HG03521 (cell line): ENCODE measurements around the gene WDR83.
"Not testable (repeated sequence)": the region's sequence is repeated elsewhere in the genome, so short reads cannot be mapped to it uniquely, and the experiment has no call there.

Experiments
- ATAC-seq: cut with Tn5 transposase; IDR thresholded peaks from one replicate; pipeline ENCODE4 v1.9.1; 2021; ENCODE audit warnings: mild to moderate bottlenecking, moderate library complexity; ENCODE audit not compliant: unreplicated experiment

Gene WDR83

DNA sequence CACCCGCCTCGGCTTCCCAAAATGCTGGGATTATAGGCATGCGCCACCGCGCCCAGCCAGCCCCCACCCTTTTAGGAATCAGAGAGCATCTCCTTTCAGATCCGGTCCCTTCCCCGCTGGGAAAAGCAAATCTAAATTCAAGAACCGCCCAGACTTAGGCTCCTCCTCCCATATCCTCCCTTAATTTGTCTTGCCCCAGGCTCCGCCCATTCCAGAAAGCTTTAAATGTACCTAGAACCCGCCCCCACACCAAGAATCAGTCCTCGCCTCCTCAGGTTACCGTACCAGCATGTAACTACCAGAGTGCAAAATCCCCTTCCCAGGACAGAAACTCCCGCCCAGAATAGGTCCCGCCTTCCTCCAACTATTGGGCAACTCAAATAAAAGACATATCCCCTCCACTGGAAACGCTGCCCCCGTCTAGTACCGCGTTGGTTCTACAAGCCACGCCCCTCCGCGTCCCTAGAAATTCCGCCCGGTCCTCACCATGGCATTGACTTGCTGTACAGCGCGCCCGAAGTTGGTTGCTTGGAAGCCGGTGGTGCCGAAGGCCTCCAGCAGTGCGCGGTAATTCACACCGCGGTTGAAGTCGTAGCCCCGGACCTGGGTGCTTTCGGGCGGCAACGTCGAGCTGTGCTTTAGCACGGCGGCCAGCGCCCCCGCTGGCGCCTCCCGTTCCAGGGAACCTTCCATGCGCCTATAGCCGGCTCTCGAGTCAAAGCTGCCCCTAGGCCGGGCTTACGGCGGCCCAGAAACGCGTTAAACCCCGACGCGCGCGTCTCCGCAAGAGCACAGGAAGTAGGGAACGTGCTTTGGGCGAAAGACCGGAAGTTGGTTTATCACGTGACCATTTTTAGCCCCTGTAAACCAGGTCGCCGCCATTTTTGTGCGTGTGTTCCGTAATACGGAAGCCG lies 14.7 kb downstream of the WDR83 start, which contains the start of gene DHPS:
DHPS (minus strand) TSS at position 807 of the 914 bp plus-strand sequence; CDS start at position 693, 114 bp downstream.
- ATAC-seq = peak; percentile 63

DNA sequence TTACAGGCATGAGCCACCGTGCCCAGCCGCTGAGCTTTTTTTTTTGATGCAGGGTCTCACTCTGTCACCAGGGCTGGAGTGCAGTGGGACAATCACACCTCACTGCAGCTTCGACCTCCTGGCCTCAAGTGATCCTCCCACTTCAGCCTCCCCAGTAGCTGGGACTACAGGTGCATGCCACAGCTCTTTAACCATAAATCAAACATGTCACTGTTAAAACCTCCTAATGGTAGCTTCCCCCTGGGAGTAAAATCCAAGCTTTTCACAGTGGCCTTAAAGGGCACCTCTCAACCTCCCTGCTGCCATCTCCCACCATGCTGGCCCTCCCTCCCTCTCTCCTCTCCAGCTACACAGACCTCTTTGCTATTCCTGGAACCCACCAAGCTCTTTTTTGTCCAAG lies 19.2 kb downstream of the WDR83 start:
- ATAC-seq = no peak

DNA sequence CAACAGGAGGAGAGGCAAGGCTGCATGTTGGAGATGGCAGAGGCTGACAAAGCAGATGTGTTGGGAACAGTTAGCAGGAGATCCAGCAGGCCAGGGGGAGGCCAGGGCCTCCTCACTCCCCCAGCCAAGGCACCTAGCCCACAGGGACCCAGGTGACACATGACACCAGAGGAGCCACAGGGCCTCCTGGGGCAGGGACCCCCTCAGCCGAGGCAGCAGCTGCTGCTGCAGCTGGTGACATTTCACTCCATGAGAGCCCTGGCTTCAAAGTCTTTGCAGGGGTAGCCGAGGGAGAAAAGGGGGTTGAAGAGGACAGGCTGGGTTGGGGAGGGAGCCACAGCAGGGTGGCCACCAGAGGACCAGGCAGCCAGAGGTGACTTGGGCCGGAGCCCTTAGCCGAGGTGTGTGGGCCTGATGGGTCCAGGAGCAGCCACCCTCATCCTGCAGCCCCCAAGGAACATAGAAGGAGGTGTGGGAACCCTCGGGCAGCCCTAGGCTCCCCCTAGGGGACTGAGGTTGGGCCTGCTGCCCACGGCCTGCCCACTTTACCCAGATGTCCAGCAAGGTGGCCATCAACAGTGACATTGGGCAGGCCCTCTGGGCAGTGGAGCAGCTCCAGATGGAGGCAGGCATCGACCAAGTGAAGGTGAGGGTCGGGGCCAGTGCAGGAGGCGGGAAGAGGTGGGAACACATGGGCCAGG lies 21.0 kb downstream of the WDR83 start, which contains the start of gene GNG14:
GNG14 (plus strand) TSS at position 503 of the 701 bp plus-strand sequence; CDS start at position 554, 51 bp downstream.
- ATAC-seq = no peak

DNA sequence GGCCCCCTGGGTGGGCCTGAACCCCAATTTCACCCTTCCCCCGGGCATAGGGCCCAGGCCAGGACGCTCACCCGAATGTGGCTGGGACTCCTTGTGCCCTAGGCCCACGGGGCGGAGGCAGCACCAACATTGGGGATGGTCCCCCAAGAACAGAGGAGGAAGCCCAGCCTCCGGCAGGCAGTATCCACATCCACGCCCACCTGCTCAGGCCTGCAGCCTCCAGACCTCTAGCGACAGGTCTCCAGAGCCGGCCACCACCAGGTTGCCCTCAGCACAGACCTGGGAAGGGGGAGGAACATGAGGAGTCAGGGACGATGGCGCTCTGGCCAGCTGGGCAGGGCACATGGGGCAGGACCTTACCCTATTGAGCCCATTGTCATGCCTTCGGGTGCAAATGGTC lies 22.4 kb downstream of the WDR83 start:
- ATAC-seq = no peak

DNA sequence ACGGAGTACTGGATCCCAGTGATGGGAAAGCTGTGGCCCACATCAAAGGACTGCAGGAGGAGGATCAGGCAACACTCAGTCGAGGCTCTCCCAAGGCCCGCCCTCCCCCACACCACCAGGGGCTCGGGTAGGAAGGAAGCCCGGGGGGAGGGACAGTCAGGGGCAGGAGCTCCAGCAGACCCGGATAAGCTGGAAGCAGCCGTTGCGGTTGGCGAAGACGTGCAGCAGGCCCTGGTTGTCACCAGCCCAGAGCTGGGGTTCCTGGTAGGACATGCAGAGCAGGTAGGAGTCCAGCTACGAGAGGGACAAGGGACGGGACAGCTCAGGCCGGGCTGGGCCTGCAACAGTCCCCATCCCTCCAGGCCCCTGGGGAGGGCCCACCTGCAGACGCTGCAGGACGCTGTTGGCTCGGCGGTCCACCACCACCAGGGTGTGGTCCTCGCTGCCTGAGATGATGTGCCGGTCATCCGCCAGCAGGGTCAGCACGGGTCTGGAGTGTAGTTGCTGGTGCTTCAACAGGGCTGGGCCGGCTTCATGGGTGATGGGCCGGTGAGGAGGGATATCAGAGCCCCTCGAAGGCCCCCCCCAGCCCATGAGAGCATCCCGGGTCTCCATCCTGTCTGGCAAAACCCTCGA lies 23.1 kb downstream of the WDR83 start:
- no peak for ATAC-seq

DNA sequence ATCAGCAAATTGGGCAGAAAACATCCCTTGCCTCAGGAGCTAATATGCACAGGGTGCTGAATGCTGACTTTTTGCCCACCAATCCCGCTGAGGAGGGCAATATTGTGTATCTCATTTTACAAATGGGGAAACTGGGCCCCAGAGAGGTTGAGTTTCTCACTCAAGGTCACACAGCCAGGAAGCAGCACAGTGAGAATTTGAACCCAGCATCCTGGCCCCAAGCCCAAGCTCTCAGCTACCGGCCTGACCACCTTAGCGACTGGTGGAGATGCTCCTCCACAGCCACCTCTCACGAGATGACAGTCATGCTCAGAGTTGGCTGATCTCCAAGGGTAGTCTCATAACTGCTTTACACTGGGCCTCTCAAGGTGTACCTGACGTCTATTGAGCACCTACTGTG lies 26.4 kb downstream of the WDR83 start:
- ATAC-seq = no peak

DNA sequence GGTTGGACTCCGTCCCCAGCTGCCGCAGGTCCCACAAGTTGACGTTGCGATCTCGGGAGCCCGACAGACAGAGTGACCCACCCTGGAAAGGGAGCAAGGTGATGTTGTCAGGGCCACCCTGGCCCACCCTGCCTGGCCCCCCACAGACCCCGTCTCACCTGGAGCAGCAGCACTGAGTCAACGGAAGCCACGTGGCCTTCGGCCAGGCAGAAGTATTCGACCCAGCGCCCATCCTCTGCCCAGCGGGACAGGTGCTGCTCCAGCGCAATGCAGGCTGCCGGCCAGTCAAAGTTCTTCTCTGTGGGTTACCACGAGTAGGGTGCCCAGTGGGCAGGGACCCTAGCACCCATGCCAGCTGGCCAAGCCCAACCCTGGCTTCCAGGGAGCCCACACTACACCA lies 28.0 kb downstream of the WDR83 start:
- ATAC-seq = no peak

DNA sequence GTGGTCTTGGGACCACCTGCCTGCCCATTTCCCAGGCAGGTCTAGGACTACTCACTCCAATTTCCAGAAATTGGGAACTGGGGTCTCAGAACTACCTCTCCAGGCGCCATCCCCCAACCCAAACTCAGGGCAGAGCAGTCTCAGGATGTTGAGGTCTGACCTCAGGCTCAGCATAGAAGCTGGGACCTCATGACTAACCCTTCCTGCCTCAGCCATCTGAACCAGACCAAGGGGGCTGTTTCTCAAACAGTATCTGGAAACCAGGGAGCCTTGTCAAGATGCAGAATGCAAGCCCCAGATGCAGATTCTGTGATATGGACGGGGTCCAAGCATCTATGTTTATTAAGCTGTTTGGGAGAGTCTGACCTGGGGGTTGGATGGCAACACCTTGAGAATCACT lies 28.5 kb downstream of the WDR83 start:
- ATAC-seq = no peak

DNA sequence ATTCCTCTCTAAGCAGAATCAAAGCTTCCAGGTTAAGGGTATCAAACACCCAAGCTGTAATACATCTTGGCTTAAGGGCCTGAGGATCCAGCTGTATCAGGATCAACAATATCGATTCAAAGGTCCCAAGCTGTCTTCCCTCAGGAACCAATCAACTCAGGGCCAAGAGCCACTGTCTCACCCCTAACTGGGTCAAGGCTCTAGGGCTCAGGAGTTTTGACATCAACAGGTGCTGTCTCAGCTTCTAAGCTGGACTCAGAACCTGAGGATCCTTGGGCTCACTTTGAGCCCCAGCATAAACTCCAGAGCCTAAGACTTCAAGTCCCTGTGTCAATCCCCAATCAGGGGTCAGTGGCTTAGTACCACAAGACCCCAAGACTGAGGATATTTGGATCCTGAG lies 28.9 kb downstream of the WDR83 start:
- no peak for ATAC-seq

DNA sequence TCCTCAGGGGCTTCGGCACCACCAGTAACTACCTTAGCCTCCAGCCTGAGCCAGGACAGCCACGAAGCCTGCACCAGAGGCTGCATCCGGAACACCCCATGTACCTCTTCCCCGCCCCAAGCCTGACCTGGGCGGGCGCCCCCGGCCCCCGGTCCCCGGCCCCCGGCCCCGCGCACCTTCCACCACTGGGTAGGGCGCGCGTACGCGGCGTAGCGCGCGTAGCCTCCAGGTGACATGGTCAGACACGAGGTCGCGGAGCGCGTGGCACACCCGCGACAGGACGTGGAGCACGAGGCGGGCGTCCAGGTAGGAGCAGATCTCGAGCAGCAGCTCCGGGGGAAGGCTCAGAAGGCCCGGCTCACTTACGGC lies 29.4 kb downstream of the WDR83 start:
- peak; percentile 12 for ATAC-seq

DNA sequence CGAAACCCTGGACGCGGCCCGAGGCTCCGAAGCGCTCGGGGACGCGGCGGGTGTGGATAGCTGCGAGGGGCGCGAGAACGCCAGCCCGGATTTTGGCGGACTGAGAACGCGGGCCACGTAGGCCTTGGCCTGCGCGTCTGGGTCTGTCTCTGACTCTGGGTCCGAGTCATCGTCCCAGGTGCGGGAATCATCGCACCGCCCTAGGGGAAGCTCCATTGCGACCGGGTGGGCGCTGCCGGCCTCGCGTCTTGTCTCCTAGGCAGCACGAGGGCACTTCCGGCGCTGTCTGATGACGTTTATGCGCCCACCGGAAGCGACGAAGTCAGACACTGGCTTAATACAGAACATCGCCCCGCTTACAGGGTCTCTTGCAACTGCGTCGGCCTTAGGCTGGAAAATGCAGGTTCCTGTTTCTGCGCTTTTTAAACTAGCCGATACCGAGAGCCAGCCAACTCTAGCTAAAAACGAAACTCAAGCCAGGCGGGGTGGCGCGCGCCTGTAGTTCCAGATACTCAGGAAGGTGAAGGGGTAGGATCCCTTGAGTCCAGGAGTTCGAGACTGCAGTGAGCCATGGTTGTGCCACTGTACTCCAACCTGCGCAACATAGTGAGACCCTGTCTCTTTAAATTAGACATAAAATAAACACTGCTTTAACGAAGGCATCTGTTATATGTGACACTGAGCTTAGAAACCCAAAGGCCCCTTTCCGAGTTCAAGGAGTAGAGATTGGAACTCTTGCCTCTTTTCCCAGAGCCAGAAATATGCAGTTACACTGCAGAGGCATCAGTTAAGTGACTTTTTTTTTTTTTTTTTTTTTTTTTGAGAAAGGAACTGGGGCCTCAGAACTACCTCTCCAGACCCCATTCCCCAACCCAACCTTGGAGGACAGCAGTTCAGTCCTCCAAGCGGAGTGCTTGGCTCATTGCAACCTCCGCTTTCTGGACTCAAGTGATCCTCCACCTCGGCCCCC lies 30.0 kb downstream of the WDR83 start, which contains the start of gene FBXW9:
FBXW9 (minus strand) TSS at position 266 of the 970 bp plus-strand sequence; CDS start at position 216, 50 bp downstream.
- ATAC-seq = peak; percentile 76

DNA sequence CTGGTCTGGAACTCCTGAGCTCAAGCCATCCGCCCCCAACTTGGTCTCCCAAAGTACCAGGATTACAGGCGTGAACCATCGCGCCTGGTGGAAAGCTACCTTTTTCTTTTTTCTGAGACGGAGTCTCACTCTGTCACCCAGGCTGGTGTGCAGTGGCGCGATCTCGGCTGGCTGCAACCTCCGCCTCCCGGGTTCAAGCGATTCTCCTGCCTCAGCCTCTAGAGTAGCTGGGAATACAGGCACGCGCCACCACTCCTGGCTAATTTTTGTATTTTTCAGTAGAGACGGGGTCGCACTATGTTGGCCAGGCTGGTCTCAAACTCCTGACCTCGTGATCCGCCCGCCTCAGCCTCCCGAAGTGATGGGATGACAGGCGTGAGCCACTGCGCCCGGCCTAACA lies 30.8 kb downstream of the WDR83 start:
- not testable (repeated sequence) for ATAC-seq

DNA sequence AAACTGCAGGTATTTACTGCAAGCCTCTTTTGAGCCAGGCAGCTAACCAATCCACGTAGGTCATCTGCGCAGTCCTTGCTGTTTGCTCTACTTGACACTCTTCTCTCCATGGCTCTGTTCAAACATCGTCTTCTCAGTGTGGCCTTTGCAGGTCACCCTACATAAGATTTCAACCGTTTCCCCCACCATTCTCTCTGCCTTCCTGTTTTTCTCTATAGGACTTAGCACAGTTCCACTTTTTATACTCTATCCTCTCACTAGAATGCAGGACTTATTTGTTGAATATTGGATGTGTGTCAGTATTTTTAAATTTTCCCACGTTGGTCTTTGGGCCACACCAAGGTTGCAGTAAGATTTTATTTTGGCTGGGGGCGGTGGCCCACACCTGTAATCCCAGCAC lies 31.5 kb downstream of the WDR83 start:
- no peak for ATAC-seq

DNA sequence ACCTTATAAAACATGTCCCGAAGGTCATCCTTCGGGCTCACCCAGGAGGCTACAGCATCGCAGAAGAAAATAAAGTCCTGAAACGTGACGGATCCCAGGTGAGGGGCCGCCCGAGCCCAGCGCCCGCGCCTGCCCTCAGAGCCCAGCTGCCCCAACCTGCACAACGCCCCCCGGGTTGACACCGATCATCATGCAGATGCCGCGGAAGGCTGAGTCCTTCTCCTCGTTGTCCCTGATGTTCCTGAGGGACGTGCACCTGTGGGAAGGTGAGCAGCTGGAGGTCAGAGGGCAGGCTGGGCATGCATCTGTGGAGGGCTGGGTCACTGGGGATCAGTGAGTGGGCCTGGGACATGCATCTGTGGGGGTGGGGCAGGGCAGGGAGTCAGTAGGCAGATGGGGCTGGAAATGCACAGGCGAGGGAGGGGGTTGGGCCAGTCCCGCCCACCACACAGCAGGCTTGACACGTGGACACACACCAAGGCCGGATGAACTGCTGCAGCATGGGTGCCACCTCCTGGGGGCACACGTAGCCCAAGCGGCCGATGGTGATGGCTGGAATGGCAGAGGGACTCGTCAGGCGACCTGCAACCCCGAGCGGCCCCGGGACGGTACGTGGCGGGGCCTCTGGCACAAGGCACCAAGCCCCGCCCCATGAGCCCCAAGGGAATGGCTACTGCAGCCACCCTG lies 35.1 kb downstream of the WDR83 start:
- ATAC-seq = no peak

DNA sequence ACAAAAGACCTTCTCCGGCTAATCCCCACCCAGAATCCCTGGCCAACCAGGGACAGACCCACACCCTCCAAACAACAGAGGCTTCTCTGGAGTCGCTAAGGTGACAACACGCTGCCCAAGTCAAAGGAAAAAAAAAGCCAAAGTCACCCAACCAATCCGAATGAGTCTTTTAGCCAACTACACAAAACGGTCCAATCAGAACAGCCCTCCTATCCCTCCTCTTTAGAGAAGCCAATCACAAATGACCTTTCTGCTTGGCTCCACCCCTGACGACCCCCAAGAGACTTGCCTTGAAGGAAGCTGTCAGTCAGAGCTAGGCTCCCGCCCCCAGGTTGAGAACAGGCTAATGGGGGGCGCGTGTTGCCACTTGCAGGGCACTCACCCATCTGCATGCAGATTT lies 36.4 kb downstream of the WDR83 start:
- no peak for ATAC-seq

DNA sequence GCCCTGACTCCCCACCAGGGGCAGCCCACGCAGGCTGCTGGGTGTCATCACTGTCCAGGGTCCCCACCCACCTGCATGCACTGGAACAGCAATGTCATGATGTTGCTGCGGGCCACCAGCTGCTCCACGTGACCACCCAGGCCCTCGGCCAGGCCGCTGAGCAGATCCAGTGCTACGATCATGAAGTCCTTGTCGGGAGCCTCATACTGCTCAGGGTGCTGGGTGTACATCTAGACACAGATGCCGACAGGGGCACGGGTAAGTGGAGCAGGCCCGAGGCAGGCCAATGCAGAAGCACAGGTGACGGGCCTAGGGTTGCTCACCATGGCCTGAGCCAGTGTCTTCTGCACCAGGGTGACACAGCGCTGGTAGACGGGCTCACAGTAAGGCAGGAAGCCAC lies 38.6 kb downstream of the WDR83 start:
- no peak for ATAC-seq

DNA sequence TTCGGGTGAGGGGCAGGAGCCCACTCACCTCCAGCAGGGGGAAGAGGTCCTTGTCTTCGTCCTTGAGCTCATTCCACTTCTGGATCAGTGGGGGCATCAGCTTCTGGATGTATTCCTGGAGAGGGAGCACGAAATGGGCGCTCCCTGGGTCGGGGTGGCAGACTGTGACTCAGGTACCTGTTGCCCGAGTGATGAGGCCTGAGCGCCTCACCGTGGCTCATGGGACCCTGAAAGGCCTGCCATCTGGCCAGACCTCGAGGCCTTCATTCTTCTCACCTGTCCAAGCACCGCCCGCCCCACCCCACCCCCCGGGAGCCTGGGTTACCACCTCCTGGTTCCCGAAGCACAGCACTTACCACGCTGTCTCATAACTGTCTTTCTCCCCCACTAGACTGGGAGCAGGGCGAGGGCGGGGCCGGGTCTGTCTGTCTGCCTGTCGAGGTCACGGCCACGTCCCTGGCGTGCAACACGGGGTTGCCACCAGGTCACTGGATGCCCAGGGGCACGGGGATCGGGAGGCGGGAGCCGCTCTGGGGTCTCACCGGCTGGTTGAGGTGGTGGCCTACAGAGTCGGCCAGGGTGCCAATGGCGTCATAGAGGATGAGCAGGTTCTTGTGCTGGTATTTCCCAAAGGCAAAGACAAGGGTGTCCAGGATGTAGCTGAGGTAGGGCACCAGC lies 39.2 kb downstream of the WDR83 start:
- no peak for ATAC-seq

DNA sequence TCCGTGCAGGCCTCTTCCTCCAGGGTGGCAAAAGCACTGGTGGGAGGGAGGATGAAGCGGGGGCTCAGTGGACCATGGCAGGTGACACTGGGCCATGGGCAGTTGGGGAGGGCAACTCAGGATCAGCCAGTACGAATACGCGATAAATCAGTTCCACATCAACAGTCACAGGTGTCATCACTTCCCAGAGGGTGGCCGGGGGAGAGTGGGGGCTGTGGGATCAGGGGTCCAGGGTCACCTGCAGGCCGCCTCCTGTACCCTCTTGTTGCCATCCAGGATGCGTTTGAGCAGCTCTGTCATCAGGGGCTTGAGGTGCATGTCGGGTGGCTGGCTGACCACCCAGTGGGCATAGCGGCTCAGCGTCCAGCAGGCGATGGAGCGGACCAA lies 39.7 kb downstream of the WDR83 start:
- ATAC-seq = no peak

DNA sequence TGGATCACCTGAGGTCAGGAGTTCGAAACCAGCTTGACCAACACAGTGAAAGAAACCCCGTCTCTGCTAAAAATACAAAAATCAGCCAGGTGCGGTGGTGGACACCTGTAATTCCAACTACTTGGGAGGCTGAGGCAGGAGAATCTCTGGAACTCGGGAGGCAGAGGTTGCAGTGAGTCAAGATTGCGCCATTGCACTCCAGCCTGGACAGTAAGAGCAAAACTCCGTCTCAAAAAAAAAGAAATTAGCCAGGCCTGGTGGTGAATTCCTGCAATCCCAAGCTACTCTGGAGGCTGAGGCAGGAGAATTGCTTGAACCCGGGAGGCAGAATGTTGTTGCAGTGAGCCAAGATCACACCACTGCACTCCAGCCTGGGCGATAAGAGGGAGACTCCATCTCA lies 42.0 kb downstream of the WDR83 start:
- no peak for ATAC-seq
